Astrocyte of the cerebellum (primary cell): ENCODE results near the gene MYO1B.
A peak's percentile ranks its signal among the peaks of the same experiment; 100 is the strongest.

Experiments
- DNase-seq: peaks from one replicate; pipeline ENCODE4 v3.0.0-alpha.2; 2011; ENCODE audit warnings: low read depth
- H3K4me3 ChIP-seq: 2 replicates; pipeline ENCODE4 v1.5.1; 2011; ENCODE audit warnings: mild to moderate bottlenecking, low read depth, low read length, moderate library complexity
- CTCF ChIP-seq: IDR thresholded peaks from 2 replicates; pipeline ENCODE4 v1.5.1; 2012; ENCODE audit warnings: low read length, low read depth, moderate library complexity, mild to moderate bottlenecking; ENCODE audit errors: missing control alignments
- in situ Hi-C: cut with HindIII; loops from 2 replicates; pipeline ENCODE4 v1.10.0; 2017; ENCODE audit warnings: low sequenced_read_pairs

Gene MYO1B

DNA sequence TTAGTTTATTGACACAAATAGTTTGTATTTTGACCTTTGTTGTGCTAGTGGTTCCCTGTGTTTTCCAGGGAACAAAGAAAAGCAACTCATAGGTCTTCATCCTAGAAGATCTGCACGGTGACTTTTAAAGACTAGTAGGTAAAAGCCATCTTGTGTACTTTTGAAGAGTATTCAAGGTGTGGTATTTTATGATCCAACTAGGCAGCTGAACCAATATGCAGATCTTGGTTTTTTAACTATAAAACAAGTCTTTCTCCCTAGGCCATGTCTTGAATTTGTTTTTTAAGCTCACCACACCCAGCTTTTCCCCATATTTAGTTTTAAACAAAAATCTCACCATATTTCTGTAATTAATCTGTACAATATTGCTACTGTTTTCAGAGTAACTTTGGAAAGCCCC lies 30.0 kb upstream of the MYO1B start:
- in situ Hi-C loops, result no loop called here
- no peak for DNase-seq
- TF ChIP-seq CTCF, result no peak

DNA sequence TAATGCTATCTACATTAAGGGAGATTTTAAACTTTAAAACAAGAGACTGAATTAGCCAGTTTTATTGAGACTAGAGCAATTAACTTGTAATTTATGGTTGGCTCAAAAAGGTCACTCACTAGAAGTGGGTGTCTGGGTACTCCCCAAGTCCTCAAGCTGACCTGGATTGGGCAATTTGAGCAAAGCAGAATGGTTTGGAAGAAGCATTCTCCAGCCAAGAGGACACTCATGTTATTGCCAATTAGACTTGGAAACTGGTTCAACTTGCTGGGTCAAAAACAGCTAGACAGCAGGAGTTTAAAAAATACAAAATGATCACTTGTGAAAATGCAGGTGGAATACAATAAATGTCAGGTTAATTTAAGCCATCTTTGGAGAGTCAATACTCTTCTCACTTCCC lies 29.5 kb upstream of the MYO1B start:
- DNase-seq, result no peak

More for the DNA sequence above, 30.0 kb upstream of the MYO1B start:
- H3K4me3 ChIP-seq, result no peak overlapping the region

DNA sequence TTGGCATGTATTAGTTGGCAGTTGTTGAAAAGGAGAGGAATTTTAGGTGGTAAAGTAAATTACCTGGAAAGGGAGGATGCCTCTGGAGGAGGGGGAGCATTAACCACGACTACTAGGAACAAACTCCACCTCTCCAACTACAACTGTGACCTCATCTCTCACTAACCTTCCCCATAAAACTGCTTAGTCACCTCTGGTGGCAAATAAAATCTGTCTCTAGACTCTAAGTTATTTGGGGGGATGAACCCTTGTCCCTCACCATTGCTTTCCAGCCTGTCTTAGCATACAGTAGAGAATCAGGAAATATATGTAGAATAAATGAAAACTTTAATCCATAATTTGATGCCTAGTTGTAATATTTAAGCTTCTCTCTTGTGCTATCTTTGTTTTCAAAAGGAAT lies 27.6 kb upstream of the MYO1B start:
- no peak overlapping the region for H3K4me3 ChIP-seq
- no peak for TF ChIP-seq CTCF
- no peak for DNase-seq
- in situ Hi-C loops, result no loop called here

More for the DNA sequence above, 29.5 kb upstream of the MYO1B start:
- no peak overlapping the region for H3K4me3 ChIP-seq
- in situ Hi-C loops, result no loop called here
- no peak for TF ChIP-seq CTCF

DNA sequence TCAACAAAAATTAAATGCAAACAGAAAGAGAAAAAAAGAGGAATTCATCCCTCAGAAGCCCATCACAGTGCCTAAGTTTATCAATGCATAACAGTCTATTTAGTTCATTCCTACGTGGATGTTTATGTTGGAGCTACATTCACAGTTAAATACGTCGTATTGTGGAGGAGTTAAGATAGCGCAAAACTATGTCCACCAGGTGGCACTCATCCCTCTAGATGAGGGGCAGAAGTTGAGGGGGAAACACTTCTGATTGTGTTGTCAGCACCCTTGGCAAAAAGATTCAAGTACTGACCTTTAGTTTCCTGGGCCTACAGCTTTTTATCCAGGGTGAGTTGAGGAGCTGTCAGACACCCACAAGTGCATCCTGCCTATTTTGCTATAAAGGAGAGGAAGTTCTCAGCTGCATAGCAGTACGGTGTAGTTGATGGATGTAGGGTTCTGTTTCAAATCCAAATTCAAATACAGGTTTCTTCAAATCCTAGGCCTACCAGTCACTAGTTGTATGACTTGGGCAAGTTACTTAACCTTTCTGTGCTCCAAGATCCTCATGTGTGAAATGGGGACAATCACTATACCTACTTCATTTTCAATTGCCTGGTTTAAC lies 26.8 kb upstream of the MYO1B start:
- DNase-seq, result peak; percentile 78
- in situ Hi-C loops, result no loop called here
- TF ChIP-seq CTCF, result peak; percentile 76
- no peak overlapping the region for H3K4me3 ChIP-seq

DNA sequence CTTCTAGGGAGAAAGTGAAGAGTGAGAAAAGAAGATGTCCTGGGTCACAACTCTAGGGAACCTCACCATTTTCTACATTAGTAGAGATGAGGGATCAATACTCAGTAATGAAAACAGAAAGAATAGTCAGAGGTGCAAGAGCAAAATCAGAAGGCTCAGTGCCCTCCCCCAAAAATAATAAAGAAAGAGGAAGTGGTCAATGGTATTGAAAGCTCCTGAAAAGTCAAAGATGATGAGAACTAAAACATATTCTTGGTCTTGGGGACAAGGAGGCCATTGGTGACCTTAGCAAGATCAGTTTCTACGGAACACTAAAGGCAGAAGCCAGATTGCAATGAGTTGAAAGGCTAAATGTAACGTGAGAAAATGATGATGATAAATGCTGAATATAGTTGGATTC lies 24.5 kb upstream of the MYO1B start:
- no peak for DNase-seq
- in situ Hi-C loops, result no loop called here
- TF ChIP-seq CTCF, result no peak
- H3K4me3 ChIP-seq, result no peak overlapping the region

DNA sequence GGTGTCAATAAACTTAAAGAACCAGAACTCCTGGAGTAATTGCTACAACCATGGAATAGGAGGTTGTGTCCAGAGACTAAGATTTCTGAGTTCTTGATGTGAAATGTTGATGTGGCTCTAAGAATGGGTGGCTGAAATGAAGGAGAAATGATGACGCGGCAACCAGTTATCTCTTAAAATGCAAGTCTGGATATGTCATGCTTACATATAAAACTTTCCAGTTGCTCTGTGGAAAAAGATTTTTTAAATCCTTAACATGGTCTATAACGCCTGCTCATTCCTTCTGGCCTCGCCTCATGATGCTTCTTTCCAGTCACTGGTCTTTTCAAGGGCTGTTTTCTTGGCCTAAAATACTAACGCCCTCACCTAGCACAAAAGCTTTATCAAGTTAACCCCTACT lies 23.5 kb upstream of the MYO1B start:
- in situ Hi-C loops, result no loop called here
- TF ChIP-seq CTCF, result no peak
- no peak overlapping the region for H3K4me3 ChIP-seq
- DNase-seq, result no peak
